WTC11 (cell line): Measurements from ENCODE around the gene CTAGE9. TPM values are rescaled to one million over a fixed set of nuclear protein-coding genes. Genes with fewer than 3 reads are reported as not detected.

Experiments
- ATAC-seq: fragments of 200-7000 bp; cut with Tn5 transposase; 2 replicates; pipeline ENCODE4 v1.10.0; 2021; ENCODE audit warnings: mild to moderate bottlenecking, moderate library complexity
- CTCF ChIA-PET: fragments of 300-600 bp; sonication (Branson Sonifier 250); formaldehyde crosslinking; loops from one replicate; lab custom pipeline; 2021; ENCODE audit warnings: antibody characterized with exemption; lab: Charles Lee
- POLR2A ChIA-PET: fragments of 350-600 bp; sonication (Branson Sonifier 250); formaldehyde crosslinking; loops from one replicate; lab custom pipeline; 2021; ENCODE audit warnings: antibody characterized with exemption; lab: Charles Lee
- DNase-seq: peaks from one replicate; pipeline ENCODE4 v3.0.0; 2021; ENCODE audit warnings: low spot score
- H3K27ac Mint-ChIP-seq: 2 replicates; pipeline ENCODE4 v1.8.0; 2021; ENCODE audit warnings: mixed read lengths
- H3K27me3 Mint-ChIP-seq: 2 replicates; pipeline ENCODE4 v1.8.0; 2021; ENCODE audit warnings: low read depth, mild to moderate bottlenecking, moderate library complexity, mixed read lengths
- H3K36me3 Mint-ChIP-seq: 2 replicates; pipeline ENCODE4 v1.8.0; 2021; ENCODE audit warnings: mixed read lengths
- H3K4me1 Mint-ChIP-seq: 2 replicates; pipeline ENCODE4 v1.8.0; 2022; ENCODE audit warnings: mixed read lengths
- H3K4me3 Mint-ChIP-seq: 2 replicates; pipeline ENCODE4 v1.8.0; 2021; ENCODE audit warnings: mild to moderate bottlenecking, moderate library complexity, mixed read lengths
- H3K9me3 Mint-ChIP-seq: 2 replicates; pipeline ENCODE4 v1.8.0; 2021; ENCODE audit warnings: mixed read lengths
- ATF1 ChIP-seq: sonication (generic); formaldehyde crosslinking; IDR thresholded peaks from 2 replicates; pipeline ENCODE4 v1.8.1; 2023; ENCODE audit warnings: mild to moderate bottlenecking, moderate library complexity, missing genetic modification reagents
- CBFB ChIP-seq: sonication (generic); formaldehyde crosslinking; IDR thresholded peaks from 2 replicates; pipeline ENCODE4 v1.8.1; 2022; ENCODE audit warnings: mild to moderate bottlenecking, low read depth, missing genetic modification reagents
- CTCF ChIP-seq: fragments of 200-600 bp; IDR thresholded peaks from 2 replicates; pipeline ENCODE4 v1.8.0; 2022; ENCODE audit warnings: antibody characterized with exemption
- EMX1 ChIP-seq: fragments of 250-450 bp; sonication (Bioruptor Pico); IDR thresholded peaks from 2 replicates; pipeline ENCODE4 v1.8.0; 2021; ENCODE audit warnings: mild to moderate bottlenecking
- FOXP4 ChIP-seq: sonication (generic); formaldehyde crosslinking; IDR thresholded peaks from 2 replicates; pipeline ENCODE4 v1.8.0; 2022; ENCODE audit warnings: mild to moderate bottlenecking, missing genetic modification reagents
- GABPB1 ChIP-seq: sonication (generic); formaldehyde crosslinking; IDR thresholded peaks from 2 replicates; pipeline ENCODE4 v1.8.1; 2023; ENCODE audit warnings: mild to moderate bottlenecking, missing genetic modification reagents
- GRHL2 ChIP-seq: fragments of 250-450 bp; sonication (Bioruptor Pico); IDR thresholded peaks from 2 replicates; pipeline ENCODE4 v1.8.0; 2022; ENCODE audit warnings: mild to moderate bottlenecking, moderate library complexity; ENCODE audit not compliant: insufficient replicate concordance, severe bottlenecking
- NR3C1 ChIP-seq: sonication (generic); formaldehyde crosslinking; conservative IDR thresholded peaks from 2 replicates; pipeline ENCODE4 v1.8.1; 2023; ENCODE audit warnings: low read depth, mild to moderate bottlenecking, missing genetic modification reagents
- STAT6 ChIP-seq: sonication (generic); formaldehyde crosslinking; conservative IDR thresholded peaks from 2 replicates; pipeline ENCODE4 v1.8.1; 2023; ENCODE audit warnings: mild to moderate bottlenecking, low read depth, missing genetic modification reagents, moderate library complexity
- TEAD4 ChIP-seq: sonication (generic); formaldehyde crosslinking; IDR thresholded peaks from 2 replicates; pipeline ENCODE4 v1.8.0; 2022; ENCODE audit warnings: mild to moderate bottlenecking, missing genetic modification reagents
- USF2 ChIP-seq: sonication (generic); formaldehyde crosslinking; IDR thresholded peaks from 2 replicates; pipeline ENCODE4 v1.8.1; 2023; ENCODE audit warnings: mild to moderate bottlenecking, missing genetic modification reagents, moderate library complexity
- ZNF219 ChIP-seq: sonication (generic); formaldehyde crosslinking; IDR thresholded peaks from 2 replicates; pipeline ENCODE4 v1.8.0; 2023; ENCODE audit warnings: missing genetic modification reagents, mild to moderate bottlenecking, borderline replicate concordance
- ZNF416 ChIP-seq: fragments of 250-450 bp; sonication (Bioruptor Pico); IDR thresholded peaks from 2 replicates; pipeline ENCODE4 v1.9.0; 2021; ENCODE audit warnings: mild to moderate bottlenecking, inconsistent platforms
- total RNA-seq: library from RNA; stranded (reverse); gene quantifications from 3 replicates; pipeline ENCODE4 v1.2.3, GENCODE V29; 2021
- TF ChIP-seq, protein P1 (sequence below): sonication (generic); formaldehyde crosslinking; IDR thresholded peaks from 2 replicates; pipeline ENCODE4 v1.8.0; 2023; ENCODE audit warnings: mild to moderate bottlenecking, missing genetic modification reagents
- TF ChIP-seq, protein P2 (sequence below): sonication (generic); formaldehyde crosslinking; IDR thresholded peaks from 2 replicates; pipeline ENCODE4 v1.8.0; 2022; ENCODE audit warnings: mild to moderate bottlenecking, missing genetic modification reagents
- TF ChIP-seq, protein P3 (sequence below): fragments of 250-450 bp; sonication (Bioruptor Pico); IDR thresholded peaks from 2 replicates; pipeline ENCODE4 v1.9.0; 2021; ENCODE audit warnings: moderate library complexity, mild to moderate bottlenecking, inconsistent platforms, borderline replicate concordance
- TF ChIP-seq, protein P4 (sequence below): sonication (generic); formaldehyde crosslinking; IDR thresholded peaks from 2 replicates; pipeline ENCODE4 v1.8.0; 2023; ENCODE audit warnings: missing genetic modification reagents
- TF ChIP-seq, protein P5 (sequence below): fragments of 250-450 bp; sonication (Bioruptor Pico); IDR thresholded peaks from 2 replicates; pipeline ENCODE4 v1.8.0; 2021; ENCODE audit warnings: mild to moderate bottlenecking
- TF ChIP-seq, protein P6 (sequence below): sonication (generic); formaldehyde crosslinking; IDR thresholded peaks from 2 replicates; pipeline ENCODE4 v1.8.1; 2022; ENCODE audit warnings: low read depth, missing genetic modification reagents, borderline replicate concordance
- TF ChIP-seq, protein P7 (sequence below): sonication (generic); formaldehyde crosslinking; IDR thresholded peaks from 2 replicates; pipeline ENCODE4 v1.8.1; 2023; ENCODE audit warnings: mild to moderate bottlenecking, missing genetic modification reagents, moderate library complexity

The CTAGE9 gene
- total RNA-seq, 1 experiment from 2014 or later = 0.09 TPM

GRCh38 chr6:131683479-131683878 lies 27.3 kb downstream of the CTAGE9 start:
- ATAC-seq = no peak
- Mint-ChIP-seq H3K27me3 (peaks cover 13% of the 10 kb centered on the region), H3K27ac (no peak overlapping the region), H3K4me1 (peaks cover 15% of the 10 kb centered on the region), H3K36me3 (no peaks in the 10 kb centered on the region), H3K4me3 (no peak overlapping the region), H3K9me3 (peaks cover 4% of the 10 kb centered on the region)
- ChIA-PET CTCF (no interaction called here), POLR2A (no interaction called here)
- no peak for DNase-seq
- TF ChIP-seq NR3C1 (CRISPR knock-in tag) = no peak
- TF ChIP-seq, protein P1, sequence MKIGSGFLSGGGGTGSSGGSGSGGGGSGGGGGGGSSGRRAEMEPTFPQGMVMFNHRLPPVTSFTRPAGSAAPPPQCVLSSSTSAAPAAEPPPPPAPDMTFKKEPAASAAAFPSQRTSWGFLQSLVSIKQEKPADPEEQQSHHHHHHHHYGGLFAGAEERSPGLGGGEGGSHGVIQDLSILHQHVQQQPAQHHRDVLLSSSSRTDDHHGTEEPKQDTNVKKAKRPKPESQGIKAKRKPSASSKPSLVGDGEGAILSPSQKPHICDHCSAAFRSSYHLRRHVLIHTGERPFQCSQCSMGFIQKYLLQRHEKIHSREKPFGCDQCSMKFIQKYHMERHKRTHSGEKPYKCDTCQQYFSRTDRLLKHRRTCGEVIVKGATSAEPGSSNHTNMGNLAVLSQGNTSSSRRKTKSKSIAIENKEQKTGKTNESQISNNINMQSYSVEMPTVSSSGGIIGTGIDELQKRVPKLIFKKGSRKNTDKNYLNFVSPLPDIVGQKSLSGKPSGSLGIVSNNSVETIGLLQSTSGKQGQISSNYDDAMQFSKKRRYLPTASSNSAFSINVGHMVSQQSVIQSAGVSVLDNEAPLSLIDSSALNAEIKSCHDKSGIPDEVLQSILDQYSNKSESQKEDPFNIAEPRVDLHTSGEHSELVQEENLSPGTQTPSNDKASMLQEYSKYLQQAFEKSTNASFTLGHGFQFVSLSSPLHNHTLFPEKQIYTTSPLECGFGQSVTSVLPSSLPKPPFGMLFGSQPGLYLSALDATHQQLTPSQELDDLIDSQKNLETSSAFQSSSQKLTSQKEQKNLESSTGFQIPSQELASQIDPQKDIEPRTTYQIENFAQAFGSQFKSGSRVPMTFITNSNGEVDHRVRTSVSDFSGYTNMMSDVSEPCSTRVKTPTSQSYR (CRISPR knock-in tag) = no peak
- TF ChIP-seq ZNF416 (CRISPR knock-in tag) = no peak
- no peak for TF ChIP-seq FOXP4
- TF ChIP-seq, protein P2, sequence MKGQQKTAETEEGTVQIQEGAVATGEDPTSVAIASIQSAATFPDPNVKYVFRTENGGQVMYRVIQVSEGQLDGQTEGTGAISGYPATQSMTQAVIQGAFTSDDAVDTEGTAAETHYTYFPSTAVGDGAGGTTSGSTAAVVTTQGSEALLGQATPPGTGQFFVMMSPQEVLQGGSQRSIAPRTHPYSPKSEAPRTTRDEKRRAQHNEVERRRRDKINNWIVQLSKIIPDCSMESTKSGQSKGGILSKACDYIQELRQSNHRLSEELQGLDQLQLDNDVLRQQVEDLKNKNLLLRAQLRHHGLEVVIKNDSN (CRISPR knock-in tag) = no peak
- TF ChIP-seq CTCF = no peak
- no peak for TF ChIP-seq ZNF219
- TF ChIP-seq, protein P3, sequence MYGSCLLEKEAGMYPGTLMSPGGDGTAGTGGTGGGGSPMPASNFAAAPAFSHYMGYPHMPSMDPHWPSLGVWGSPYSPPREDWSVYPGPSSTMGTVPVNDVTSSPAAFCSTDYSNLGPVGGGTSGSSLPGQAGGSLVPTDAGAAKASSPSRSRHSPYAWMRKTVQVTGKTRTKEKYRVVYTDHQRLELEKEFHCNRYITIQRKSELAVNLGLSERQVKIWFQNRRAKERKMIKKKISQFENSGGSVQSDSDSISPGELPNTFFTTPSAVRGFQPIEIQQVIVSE (CRISPR knock-in tag) = no peak
- no peak for TF ChIP-seq STAT6 (CRISPR knock-in tag)
- no peak for TF ChIP-seq TEAD4
- TF ChIP-seq EMX1 (CRISPR knock-in tag) = no peak
- TF ChIP-seq, protein P4, sequence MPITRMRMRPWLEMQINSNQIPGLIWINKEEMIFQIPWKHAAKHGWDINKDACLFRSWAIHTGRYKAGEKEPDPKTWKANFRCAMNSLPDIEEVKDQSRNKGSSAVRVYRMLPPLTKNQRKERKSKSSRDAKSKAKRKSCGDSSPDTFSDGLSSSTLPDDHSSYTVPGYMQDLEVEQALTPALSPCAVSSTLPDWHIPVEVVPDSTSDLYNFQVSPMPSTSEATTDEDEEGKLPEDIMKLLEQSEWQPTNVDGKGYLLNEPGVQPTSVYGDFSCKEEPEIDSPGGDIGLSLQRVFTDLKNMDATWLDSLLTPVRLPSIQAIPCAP = no peak
- no peak for TF ChIP-seq USF2
- no peak for TF ChIP-seq GRHL2 (CRISPR knock-in tag)
- TF ChIP-seq, protein P5, sequence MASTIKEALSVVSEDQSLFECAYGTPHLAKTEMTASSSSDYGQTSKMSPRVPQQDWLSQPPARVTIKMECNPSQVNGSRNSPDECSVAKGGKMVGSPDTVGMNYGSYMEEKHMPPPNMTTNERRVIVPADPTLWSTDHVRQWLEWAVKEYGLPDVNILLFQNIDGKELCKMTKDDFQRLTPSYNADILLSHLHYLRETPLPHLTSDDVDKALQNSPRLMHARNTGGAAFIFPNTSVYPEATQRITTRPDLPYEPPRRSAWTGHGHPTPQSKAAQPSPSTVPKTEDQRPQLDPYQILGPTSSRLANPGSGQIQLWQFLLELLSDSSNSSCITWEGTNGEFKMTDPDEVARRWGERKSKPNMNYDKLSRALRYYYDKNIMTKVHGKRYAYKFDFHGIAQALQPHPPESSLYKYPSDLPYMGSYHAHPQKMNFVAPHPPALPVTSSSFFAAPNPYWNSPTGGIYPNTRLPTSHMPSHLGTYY (CRISPR knock-in tag) = no peak
- TF ChIP-seq, protein P6, sequence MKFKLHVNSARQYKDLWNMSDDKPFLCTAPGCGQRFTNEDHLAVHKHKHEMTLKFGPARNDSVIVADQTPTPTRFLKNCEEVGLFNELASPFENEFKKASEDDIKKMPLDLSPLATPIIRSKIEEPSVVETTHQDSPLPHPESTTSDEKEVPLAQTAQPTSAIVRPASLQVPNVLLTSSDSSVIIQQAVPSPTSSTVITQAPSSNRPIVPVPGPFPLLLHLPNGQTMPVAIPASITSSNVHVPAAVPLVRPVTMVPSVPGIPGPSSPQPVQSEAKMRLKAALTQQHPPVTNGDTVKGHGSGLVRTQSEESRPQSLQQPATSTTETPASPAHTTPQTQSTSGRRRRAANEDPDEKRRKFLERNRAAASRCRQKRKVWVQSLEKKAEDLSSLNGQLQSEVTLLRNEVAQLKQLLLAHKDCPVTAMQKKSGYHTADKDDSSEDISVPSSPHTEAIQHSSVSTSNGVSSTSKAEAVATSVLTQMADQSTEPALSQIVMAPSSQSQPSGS (CRISPR knock-in tag) = no peak
- TF ChIP-seq CBFB (CRISPR knock-in tag) = no peak
- TF ChIP-seq GABPB1 (CRISPR knock-in tag) = no peak
- TF ChIP-seq, protein P7, sequence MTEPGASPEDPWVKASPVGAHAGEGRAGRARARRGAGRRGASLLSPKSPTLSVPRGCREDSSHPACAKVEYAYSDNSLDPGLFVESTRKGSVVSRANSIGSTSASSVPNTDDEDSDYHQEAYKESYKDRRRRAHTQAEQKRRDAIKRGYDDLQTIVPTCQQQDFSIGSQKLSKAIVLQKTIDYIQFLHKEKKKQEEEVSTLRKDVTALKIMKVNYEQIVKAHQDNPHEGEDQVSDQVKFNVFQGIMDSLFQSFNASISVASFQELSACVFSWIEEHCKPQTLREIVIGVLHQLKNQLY (CRISPR knock-in tag) = no peak
- TF ChIP-seq ATF1 (CRISPR knock-in tag) = no peak
